ENCODE results near the gene PHLPP1. TPM values are rescaled to one million over a fixed set of nuclear protein-coding genes. Genes with fewer than 3 reads are reported as not detected.

Gene PHLPP1
- total and polyA plus RNA-seq, 9 of the 15 experiments (the other 6 are each of a cell fraction or from before 2014, with no cell fraction given), result 0.56 to 9.0 (median 4.5) TPM

DNA sequence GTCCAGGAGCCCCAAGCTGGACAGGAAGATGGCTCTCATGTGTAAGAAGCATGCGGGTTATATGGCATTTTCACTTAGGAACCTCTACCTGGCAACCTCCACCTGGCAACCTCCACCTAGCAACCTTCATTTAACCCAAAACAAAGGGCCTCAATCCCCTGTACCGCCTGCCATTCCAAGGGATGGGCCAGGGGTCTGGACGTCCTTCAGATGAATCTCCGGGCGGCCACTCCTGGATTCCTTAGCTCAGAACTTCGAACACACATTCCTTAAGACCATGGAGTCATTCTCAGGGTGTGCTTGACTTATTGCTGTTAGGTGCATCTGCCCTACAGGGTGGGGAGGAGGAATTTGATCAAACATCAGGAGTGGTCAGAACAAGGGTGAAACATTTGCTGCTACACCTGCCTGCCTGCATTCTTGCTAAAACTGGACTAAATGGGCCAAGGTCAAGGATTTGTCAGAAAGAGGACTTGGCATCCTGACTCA lies 277.6 kb downstream of the PHLPP1 start (continued):
- TF ChIP-seq, protein P1, sequence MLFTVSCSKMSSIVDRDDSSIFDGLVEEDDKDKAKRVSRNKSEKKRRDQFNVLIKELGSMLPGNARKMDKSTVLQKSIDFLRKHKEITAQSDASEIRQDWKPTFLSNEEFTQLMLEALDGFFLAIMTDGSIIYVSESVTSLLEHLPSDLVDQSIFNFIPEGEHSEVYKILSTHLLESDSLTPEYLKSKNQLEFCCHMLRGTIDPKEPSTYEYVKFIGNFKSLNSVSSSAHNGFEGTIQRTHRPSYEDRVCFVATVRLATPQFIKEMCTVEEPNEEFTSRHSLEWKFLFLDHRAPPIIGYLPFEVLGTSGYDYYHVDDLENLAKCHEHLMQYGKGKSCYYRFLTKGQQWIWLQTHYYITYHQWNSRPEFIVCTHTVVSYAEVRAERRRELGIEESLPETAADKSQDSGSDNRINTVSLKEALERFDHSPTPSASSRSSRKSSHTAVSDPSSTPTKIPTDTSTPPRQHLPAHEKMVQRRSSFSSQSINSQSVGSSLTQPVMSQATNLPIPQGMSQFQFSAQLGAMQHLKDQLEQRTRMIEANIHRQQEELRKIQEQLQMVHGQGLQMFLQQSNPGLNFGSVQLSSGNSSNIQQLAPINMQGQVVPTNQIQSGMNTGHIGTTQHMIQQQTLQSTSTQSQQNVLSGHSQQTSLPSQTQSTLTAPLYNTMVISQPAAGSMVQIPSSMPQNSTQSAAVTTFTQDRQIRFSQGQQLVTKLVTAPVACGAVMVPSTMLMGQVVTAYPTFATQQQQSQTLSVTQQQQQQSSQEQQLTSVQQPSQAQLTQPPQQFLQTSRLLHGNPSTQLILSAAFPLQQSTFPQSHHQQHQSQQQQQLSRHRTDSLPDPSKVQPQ (CRISPR knock-in tag; IDR thresholded peaks at IDR 0.05; ENCODE audit: borderline replicate concordance), result no peak

DNA sequence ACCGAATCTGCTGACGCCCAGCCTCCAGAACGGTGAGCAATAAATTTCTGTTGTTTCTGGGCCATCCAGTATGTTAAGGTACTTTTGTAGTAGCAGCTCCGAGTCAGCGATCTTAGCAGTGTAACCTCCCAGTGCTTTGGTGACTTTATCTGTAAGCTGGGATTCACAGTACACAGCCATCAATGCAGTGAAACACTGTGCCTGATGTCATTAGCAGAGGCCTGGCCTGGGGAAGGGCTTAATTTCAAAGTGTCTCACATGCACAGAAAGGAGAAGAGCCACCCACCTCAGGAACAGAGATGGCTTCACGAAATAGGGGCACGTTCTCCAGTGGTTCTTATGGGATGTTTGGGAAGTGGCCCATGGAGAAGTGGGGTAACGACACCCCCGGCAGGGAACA lies 281.2 kb downstream of the PHLPP1 start:
- Histone ChIP-seq H3K9me1 (ENCODE audit: control insufficient read depth, insufficient read depth, low read length) (no peaks in the 10 kb centered on the region), H3K27ac (ENCODE audit: extremely low read depth, low read depth, low read length) (no peak overlapping the region; the same call in 2 of the 3 replicates), H2AFZ (ENCODE audit: low read depth, low read length) (peak overlapping the region; percentile 69), H4K20me1 (replicated peaks; ENCODE audit: control insufficient read depth, insufficient read depth, low read length) (no peaks in the 10 kb centered on the region), H3K4me1 (replicated peaks in 1 of 2; ENCODE audit: control insufficient read depth in 2 of 2, insufficient read depth in 2 of 2, low read length in 2 of 2) (peaks cover 4 to 6% of the 10 kb centered on the region in 2 experiments; a peak in 4 of 5 replicates), H3K9ac (ENCODE audit: insufficient read depth in 1 of 2, low read depth in 2 of 2, low read length in 2 of 2) (no peak overlapping the region), H3K36me3 (ENCODE audit: control insufficient read depth, insufficient read depth, low read length) (no peaks in the 10 kb centered on the region), H3K4me3 (no peak overlapping the region), H3K4me2 (ENCODE audit: insufficient read depth, low read length) (no peak overlapping the region), H3K27me3 (ENCODE audit: control insufficient read depth in 2 of 2, insufficient read depth in 2 of 2, low read length in 2 of 2) (no peaks in the 10 kb centered on the region), H3K9me3 (replicated peaks; ENCODE audit: control insufficient read depth, insufficient read depth, low read depth, low read length) (no peaks in the 10 kb centered on the region), H3K79me2 (ENCODE audit: control insufficient read depth, insufficient read depth, low read length) (no peaks in the 10 kb centered on the region)
- ATAC-seq (peak; percentile 36), FAIRE-seq (no peak), DNase-seq (ENCODE audit: extremely low read depth in 1 of 4, low spot score in 3 of 4) (peak in 1 of 4 experiments; percentile 11)
- ChIA-PET POLR2A (no interaction called here), CTCF (ENCODE audit: low intra/inter-chr PET ratio) (no interaction called here)
- 26% methylated on average over 8 of the region's 9 CpGs for WGBS (ENCODE audit: insufficient coverage, low coverage, missing lambda C conversion rate)
- intact Hi-C loops (cut with micrococcal nuclease) (no loop called here), in situ Hi-C loops (cut with MboI) (loop anchor here (25.0 kb wide), 1 partner anchor 809 kb away; the partner anchor contains the start of genes PIGN and RELCH)
- BruUV-seq (replicated peaks), result no TSS peak
- TF ChIP-seq KHSRP (IDR thresholded peaks at IDR 0.05) (no peak), ZNF175 (CRISPR knock-in tag; IDR thresholded peaks at IDR 0.05; ENCODE audit: low read depth) (no peak)
- TF ChIP-seq, protein P2, sequence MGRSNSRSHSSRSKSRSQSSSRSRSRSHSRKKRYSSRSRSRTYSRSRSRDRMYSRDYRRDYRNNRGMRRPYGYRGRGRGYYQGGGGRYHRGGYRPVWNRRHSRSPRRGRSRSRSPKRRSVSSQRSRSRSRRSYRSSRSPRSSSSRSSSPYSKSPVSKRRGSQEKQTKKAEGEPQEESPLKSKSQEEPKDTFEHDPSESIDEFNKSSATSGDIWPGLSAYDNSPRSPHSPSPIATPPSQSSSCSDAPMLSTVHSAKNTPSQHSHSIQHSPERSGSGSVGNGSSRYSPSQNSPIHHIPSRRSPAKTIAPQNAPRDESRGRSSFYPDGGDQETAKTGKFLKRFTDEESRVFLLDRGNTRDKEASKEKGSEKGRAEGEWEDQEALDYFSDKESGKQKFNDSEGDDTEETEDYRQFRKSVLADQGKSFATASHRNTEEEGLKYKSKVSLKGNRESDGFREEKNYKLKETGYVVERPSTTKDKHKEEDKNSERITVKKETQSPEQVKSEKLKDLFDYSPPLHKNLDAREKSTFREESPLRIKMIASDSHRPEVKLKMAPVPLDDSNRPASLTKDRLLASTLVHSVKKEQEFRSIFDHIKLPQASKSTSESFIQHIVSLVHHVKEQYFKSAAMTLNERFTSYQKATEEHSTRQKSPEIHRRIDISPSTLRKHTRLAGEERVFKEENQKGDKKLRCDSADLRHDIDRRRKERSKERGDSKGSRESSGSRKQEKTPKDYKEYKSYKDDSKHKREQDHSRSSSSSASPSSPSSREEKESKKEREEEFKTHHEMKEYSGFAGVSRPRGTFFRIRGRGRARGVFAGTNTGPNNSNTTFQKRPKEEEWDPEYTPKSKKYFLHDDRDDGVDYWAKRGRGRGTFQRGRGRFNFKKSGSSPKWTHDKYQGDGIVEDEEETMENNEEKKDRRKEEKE (IDR thresholded peaks at IDR 0.05; ENCODE audit: borderline replicate concordance in 1 of 2, control insufficient read depth in 1 of 2, low read depth in 2 of 2, low read length in 1 of 2), result no peak
